ENCODE data around the gene PHLPP1. TPM values are rescaled to one million over a fixed set of nuclear protein-coding genes. Genes with fewer than 3 reads are reported as not detected.

Gene PHLPP1
- total and polyA plus RNA-seq, 2 donors from 2014 or later: 2.9 to 13.0 TPM

DNA sequence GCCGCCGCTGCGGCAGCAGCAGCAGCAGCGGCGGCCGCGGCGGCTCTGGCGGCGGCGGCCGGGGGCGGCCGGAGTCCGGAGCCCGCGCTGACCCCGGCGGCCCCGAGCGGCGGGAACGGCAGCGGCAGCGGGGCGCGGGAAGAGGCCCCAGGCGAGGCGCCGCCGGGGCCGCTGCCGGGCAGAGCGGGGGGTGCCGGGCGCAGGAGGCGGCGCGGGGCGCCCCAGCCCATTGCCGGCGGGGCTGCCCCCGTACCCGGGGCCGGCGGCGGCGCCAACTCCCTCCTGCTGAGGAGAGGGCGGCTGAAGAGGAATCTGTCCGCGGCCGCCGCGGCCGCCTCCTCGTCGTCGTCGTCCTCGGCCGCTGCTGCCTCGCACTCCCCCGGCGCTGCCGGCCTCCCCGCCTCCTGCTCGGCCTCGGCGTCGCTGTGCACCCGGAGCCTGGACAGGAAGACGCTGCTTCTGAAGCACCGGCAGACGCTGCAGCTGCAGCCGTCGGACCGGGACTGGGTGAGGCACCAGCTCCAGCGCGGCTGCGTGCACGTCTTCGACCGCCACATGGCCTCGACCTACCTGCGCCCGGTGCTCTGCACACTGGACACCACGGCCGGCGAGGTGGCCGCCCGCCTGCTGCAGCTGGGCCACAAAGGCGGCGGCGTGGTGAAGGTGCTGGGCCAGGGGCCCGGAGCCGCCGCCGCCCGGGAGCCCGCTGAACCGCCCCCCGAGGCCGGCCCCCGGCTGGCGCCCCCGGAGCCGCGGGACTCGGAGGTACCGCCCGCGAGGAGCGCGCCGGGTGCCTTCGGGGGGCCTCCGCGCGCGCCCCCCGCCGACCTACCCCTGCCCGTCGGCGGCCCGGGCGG lies 646 bp downstream of the PHLPP1 start:
- TF ChIP-seq, protein P1, sequence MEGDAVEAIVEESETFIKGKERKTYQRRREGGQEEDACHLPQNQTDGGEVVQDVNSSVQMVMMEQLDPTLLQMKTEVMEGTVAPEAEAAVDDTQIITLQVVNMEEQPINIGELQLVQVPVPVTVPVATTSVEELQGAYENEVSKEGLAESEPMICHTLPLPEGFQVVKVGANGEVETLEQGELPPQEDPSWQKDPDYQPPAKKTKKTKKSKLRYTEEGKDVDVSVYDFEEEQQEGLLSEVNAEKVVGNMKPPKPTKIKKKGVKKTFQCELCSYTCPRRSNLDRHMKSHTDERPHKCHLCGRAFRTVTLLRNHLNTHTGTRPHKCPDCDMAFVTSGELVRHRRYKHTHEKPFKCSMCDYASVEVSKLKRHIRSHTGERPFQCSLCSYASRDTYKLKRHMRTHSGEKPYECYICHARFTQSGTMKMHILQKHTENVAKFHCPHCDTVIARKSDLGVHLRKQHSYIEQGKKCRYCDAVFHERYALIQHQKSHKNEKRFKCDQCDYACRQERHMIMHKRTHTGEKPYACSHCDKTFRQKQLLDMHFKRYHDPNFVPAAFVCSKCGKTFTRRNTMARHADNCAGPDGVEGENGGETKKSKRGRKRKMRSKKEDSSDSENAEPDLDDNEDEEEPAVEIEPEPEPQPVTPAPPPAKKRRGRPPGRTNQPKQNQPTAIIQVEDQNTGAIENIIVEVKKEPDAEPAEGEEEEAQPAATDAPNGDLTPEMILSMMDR (IDR thresholded peaks at IDR 0.05; ENCODE audit: borderline replicate concordance, extremely low read depth, insufficient read depth): no peak
- peak; percentile 64 to 91 (median 70) for DNase-seq
- peak overlapping the region; percentile 95 to 98 for H3K27ac ChIP-seq (ENCODE audit: low read depth in 2 of 2, low read length in 2 of 2)

DNA sequence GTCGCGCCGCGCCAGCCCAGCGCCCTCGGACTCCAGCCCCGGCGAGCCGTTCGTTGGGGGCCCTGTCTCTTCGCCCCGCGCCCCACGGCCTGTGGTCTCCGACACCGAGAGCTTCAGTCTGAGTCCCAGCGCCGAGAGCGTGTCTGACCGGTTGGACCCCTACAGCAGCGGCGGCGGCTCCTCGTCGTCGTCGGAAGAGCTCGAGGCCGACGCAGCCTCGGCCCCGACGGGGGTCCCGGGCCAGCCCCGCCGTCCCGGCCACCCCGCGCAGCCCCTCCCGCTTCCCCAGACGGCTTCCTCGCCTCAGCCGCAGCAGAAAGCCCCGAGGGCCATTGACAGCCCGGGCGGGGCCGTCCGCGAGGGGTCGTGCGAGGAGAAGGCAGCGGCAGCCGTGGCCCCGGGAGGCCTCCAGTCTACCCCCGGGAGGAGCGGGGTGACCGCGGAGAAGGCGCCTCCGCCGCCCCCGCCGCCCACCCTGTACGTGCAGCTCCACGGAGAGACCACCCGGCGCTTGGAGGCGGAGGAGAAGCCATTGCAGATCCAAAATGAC lies 1.4 kb downstream of the PHLPP1 start:
- intact Hi-C loops (cut with DNase I): loop anchor here (10.0 kb wide), 1 partner anchor 258 kb away; no protein-coding TSS in a partner anchor
- DNase-seq: peak; percentile 53 to 89 (median 78)
- H3K27ac ChIP-seq (ENCODE audit: low read depth in 2 of 2, low read length in 2 of 2): peak overlapping the region; percentile 59 to 75
- no peaks in the 10 kb centered on the region for H3K27me3 ChIP-seq (ENCODE audit: control insufficient read depth, insufficient read depth, low read length)
- H3K9me3 ChIP-seq (ENCODE audit: control insufficient read depth in 2 of 3, insufficient read depth in 1 of 3, low read length in 3 of 3): no peaks in the 10 kb centered on the region
- H3K4me3 ChIP-seq (ENCODE audit: low read length in 3 of 3): peak overlapping the region; percentile 62 to 90 (median 82)
- FAIRE-seq: no peak
- no peaks in the 10 kb centered on the region for H3K36me3 ChIP-seq (ENCODE audit: control insufficient read depth in 2 of 3, insufficient read depth in 3 of 3, low read length in 3 of 3)
- TF ChIP-seq, protein P1 (IDR thresholded peaks at IDR 0.05; ENCODE audit: borderline replicate concordance, extremely low read depth, insufficient read depth): no peak
- peaks cover 3 to 9% (median 7%) of the 10 kb centered on the region in 3 donors for H3K4me1 ChIP-seq (ENCODE audit: control insufficient read depth in 2 of 3, insufficient read depth in 2 of 3, low read depth in 1 of 3, low read length in 3 of 3)
- peak overlapping the region in 2 of 3 donors; percentile 54 to 72 for H3K9ac ChIP-seq (ENCODE audit: low read length in 3 of 3)

More for the DNA sequence above, 646 bp downstream of the PHLPP1 start:
- H3K36me3 ChIP-seq (ENCODE audit: control insufficient read depth in 2 of 3, insufficient read depth in 3 of 3, low read length in 3 of 3): no peaks in the 10 kb centered on the region
- H3K4me3 ChIP-seq (ENCODE audit: low read length in 3 of 3): peak overlapping the region; percentile 51 to 69 (median 62)
- H3K27me3 ChIP-seq (ENCODE audit: control insufficient read depth, insufficient read depth, low read length): no peaks in the 10 kb centered on the region
- peaks cover 3 to 9% (median 7%) of the 10 kb centered on the region in 3 donors for H3K4me1 ChIP-seq (ENCODE audit: control insufficient read depth in 2 of 3, insufficient read depth in 2 of 3, low read depth in 1 of 3, low read length in 3 of 3)
- no peaks in the 10 kb centered on the region for H3K9me3 ChIP-seq (ENCODE audit: control insufficient read depth in 2 of 3, insufficient read depth in 1 of 3, low read length in 3 of 3)
- H3K9ac ChIP-seq (ENCODE audit: low read length in 3 of 3): peak overlapping the region in 1 of 3 donors; percentile 46
- intact Hi-C loops (cut with DNase I): loop anchor here (10.0 kb wide), 1 partner anchor 259 kb away; no protein-coding TSS in a partner anchor
- FAIRE-seq: no peak

DNA sequence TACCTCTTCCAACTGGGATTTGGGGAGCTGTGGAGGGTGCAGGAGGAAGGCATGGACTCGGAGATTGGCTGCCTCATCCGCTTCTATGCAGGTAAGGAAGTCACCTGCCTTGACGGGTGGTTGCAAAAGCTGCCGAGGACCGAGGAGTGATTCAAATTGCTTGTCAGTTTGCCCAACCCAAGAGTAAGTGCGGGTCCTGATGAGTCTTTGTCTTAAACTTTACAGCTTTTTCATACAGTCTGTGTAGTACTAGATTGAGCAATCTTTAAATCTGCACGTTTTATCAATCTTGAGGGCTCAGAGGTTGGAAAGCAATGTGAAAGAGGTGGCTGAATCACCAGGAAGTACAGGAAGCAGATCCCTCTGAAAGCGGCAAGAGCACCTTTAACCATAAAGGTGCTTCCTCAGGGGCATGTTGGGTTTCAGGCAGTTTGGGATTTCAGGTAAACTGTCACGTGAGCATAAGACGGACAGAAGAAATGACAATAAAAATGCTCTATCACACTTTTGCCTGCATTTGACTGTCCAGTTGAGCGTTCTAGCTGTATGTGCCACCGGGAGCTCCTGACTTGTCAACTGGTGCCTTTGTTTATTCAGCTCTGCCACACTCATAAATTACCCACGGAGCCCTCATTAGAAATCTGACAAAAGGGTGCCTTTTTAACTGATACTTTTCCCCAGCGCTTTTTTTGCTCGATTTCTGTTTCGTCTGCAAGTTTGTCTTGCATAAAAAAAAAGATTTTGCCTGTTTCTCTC lies 2.0 kb downstream of the PHLPP1 start:
- no peak for FAIRE-seq
- Histone ChIP-seq H3K4me1 (ENCODE audit: control insufficient read depth in 2 of 3, insufficient read depth in 2 of 3, low read depth in 1 of 3, low read length in 3 of 3) (peaks cover 3 to 9% (median 7%) of the 10 kb centered on the region in 3 donors), H3K9ac (ENCODE audit: low read length in 3 of 3) (peak overlapping the region; percentile 11 to 72 (median 54)), H3K27ac (ENCODE audit: low read depth in 2 of 2, low read length in 2 of 2) (peak overlapping the region; percentile 59 to 75), H3K9me3 (ENCODE audit: control insufficient read depth in 2 of 3, insufficient read depth in 1 of 3, low read length in 3 of 3) (no peaks in the 10 kb centered on the region), H3K27me3 (ENCODE audit: control insufficient read depth, insufficient read depth, low read length) (no peaks in the 10 kb centered on the region), H3K36me3 (ENCODE audit: control insufficient read depth in 2 of 3, insufficient read depth in 3 of 3, low read length in 3 of 3) (no peaks in the 10 kb centered on the region), H3K4me3 (ENCODE audit: low read length in 3 of 3) (peak overlapping the region; percentile 62 to 90 (median 82))
- DNase-seq: peak in 4 of 5 donors; percentile 45 to 79 (median 58)
- intact Hi-C loops (cut with DNase I): loop anchor here (10.0 kb wide), 1 partner anchor 257 kb away; no protein-coding TSS in a partner anchor
- TF ChIP-seq, protein P1 (IDR thresholded peaks at IDR 0.05; ENCODE audit: borderline replicate concordance, extremely low read depth, insufficient read depth): no peak

All from kidney (tissue), 14 donors.